Measurements from ENCODE around the gene ST6GALNAC1. TPM values are rescaled to one million over a fixed set of nuclear protein-coding genes. Genes with fewer than 3 reads are reported as not detected.

The ST6GALNAC1 gene
- total and polyA plus RNA-seq, 2 of the 13 experiments (the other 11 are each of a cell fraction or from before 2014, with no cell fraction given) = not detected

- no peaks in the 10 kb centered on the region for H3K79me2 ChIP-seq (ENCODE audit: insufficient read depth, low read length)
- no peak overlapping the region for H3K27ac ChIP-seq (ENCODE audit: extremely low read length, insufficient read depth, low read length)
- POLR2A ChIA-PET = interaction anchor here (0.7 kb wide), 1 partner anchor 52 kb away, joined by 3 read pairs; the partner anchor contains the start of genes JMJD6 and METTL23
- no peaks in the 10 kb centered on the region for H4K20me1 ChIP-seq (ENCODE audit: insufficient read depth, low read length)
- peaks cover 57% of the 10 kb centered on the region for H3K4me1 ChIP-seq (ENCODE audit: insufficient read depth, low read length)
- WGBS (ENCODE audit: low lambda C conversion rate) = 97% methylated on average over 5 of the region's 5 CpGs
- no peaks in the 10 kb centered on the region for H3K9me3 ChIP-seq (ENCODE audit: low read length)
- H3K36me3 ChIP-seq (replicated peaks in 1 of 2; ENCODE audit: control insufficient read depth in 1 of 2, insufficient read depth in 2 of 2, low read length in 2 of 2) = no peaks in the 10 kb centered on the region
- in situ Hi-C loops (cut with HindIII; ENCODE audit: extremely low pct_ligation_motif_present, low pct_unique_long_range_greater_than_20kb) = no loop called here
- no peak overlapping the region for H2AFZ ChIP-seq (ENCODE audit: low read length)
- CTCF ChIA-PET (ENCODE audit: low intra/inter-chr PET ratio, low total read pairs) = no interaction called here
- FAIRE-seq (no peak), ATAC-seq (no peak), DNase-seq (ENCODE audit: low spot score) (no peak)
- no TSS peak for BruUV-seq (replicated peaks)
- TF ChIP-seq ZNF501 (CRISPR knock-in tag; IDR thresholded peaks at IDR 0.05) (0 out of 2 replicates have a peak, but pooled peaks have one; percentile 15), ZSCAN31 (CRISPR knock-in tag; IDR thresholded peaks at IDR 0.05; ENCODE audit: low read depth) (no peak)
- H3K9ac ChIP-seq (ENCODE audit: insufficient read depth, low read depth, low read length) = no peak overlapping the region
- H3K4me3 ChIP-seq (replicated peaks in 1 of 3; ENCODE audit: insufficient read depth in 1 of 3, low read depth in 2 of 3, low read length in 3 of 3) = no peak overlapping the region
- H3K27me3 ChIP-seq (ENCODE audit: control insufficient read depth in 1 of 2, insufficient read depth in 2 of 2, low read length in 2 of 2) = no peaks in the 10 kb centered on the region; a peak in 1 of 5 replicates
- intact Hi-C loops (cut with micrococcal nuclease; ENCODE audit: unreplicated experiment) = loop anchor here (5.0 kb wide), 1 partner anchor 152 kb away; no protein-coding TSS in a partner anchor
- no peak overlapping the region for H3K4me2 ChIP-seq (ENCODE audit: low read depth, low read length)
Observed at GRCh38 chr17:76674600-76674999, 31.0 kb upstream of the ST6GALNAC1 start.

GRCh38 chr17:76673729-76674128, 30.2 kb upstream of the ST6GALNAC1 start:
- CTCF ChIA-PET (ENCODE audit: low intra/inter-chr PET ratio, low total read pairs) = no interaction called here
- Histone ChIP-seq H3K4me2 (ENCODE audit: low read depth, low read length) (peak overlapping the region; percentile 26; the same call in 1 of the 2 replicates), H3K9me3 (ENCODE audit: low read length) (no peaks in the 10 kb centered on the region), H3K9ac (ENCODE audit: insufficient read depth, low read depth, low read length) (no peak overlapping the region), H3K4me1 (ENCODE audit: insufficient read depth, low read length) (peaks cover 48% of the 10 kb centered on the region), H2AFZ (ENCODE audit: low read length) (no peak overlapping the region), H3K27ac (ENCODE audit: extremely low read length, insufficient read depth, low read length) (peak overlapping the region; percentile 83), H3K27me3 (ENCODE audit: control insufficient read depth in 1 of 2, insufficient read depth in 2 of 2, low read length in 2 of 2) (no peaks in the 10 kb centered on the region; a peak in 1 of 5 replicates), H3K79me2 (ENCODE audit: insufficient read depth, low read length) (no peaks in the 10 kb centered on the region), H4K20me1 (ENCODE audit: insufficient read depth, low read length) (no peaks in the 10 kb centered on the region), H3K4me3 (replicated peaks in 1 of 3; ENCODE audit: insufficient read depth in 1 of 3, low read depth in 2 of 3, low read length in 3 of 3) (no peak overlapping the region), H3K36me3 (replicated peaks in 1 of 2; ENCODE audit: control insufficient read depth in 1 of 2, insufficient read depth in 2 of 2, low read length in 2 of 2) (no peaks in the 10 kb centered on the region)
- no peak for ATAC-seq
- FAIRE-seq = no peak
- WGBS (ENCODE audit: low lambda C conversion rate) = 43% methylated on average over 5 of the region's 5 CpGs
- in situ Hi-C loops (cut with HindIII; ENCODE audit: extremely low pct_ligation_motif_present, low pct_unique_long_range_greater_than_20kb) (no loop called here), intact Hi-C loops (cut with micrococcal nuclease; ENCODE audit: unreplicated experiment) (loop anchor here (2.0 to 5.0 kb wide), 2 partner anchors 41 to 151 kb away; no protein-coding TSS in a partner anchor)
- DNase-seq (ENCODE audit: low spot score) = no peak
- POLR2A ChIA-PET = no interaction called here
- no TSS peak for BruUV-seq (replicated peaks)
- TF ChIP-seq PRDM10 (CRISPR knock-in tag; IDR thresholded peaks at IDR 0.05; ENCODE audit: low read depth) (no peak), ZFP37 (CRISPR knock-in tag; IDR thresholded peaks at IDR 0.05; ENCODE audit: borderline replicate concordance) (0 out of 2 replicates have a peak, but pooled peaks have one; percentile 14), FOXO1 (CRISPR knock-in tag; IDR thresholded peaks at IDR 0.05) (no peak), SALL1 (CRISPR knock-in tag; IDR thresholded peaks at IDR 0.05) (peak; percentile 64), ZNF343 (CRISPR knock-in tag; IDR thresholded peaks at IDR 0.05) (no peak), ETS1 (CRISPR knock-in tag; IDR thresholded peaks at IDR 0.05) (no peak), CBX2 (IDR thresholded peaks at IDR 0.05; ENCODE audit: low read depth, low read length) (no peak), CBX2 (CRISPR knock-in tag; IDR thresholded peaks at IDR 0.05; ENCODE audit: low read depth) (no peak), SATB2 (CRISPR knock-in tag; IDR thresholded peaks at IDR 0.05) (no peak), NR2C2 (CRISPR knock-in tag; IDR thresholded peaks at IDR 0.05; ENCODE audit: borderline replicate concordance) (no peak), SMAD9 (CRISPR knock-in tag; IDR thresholded peaks at IDR 0.05) (no peak), ZNF331 (CRISPR knock-in tag; IDR thresholded peaks at IDR 0.05) (no peak)

Data from HepG2 (cell line).